ENCODE results near the gene INPP5K.

GRCh38 chr17:1558401-1558800 is 42.0 kb upstream of the INPP5K start:
- TF ChIP-seq CTCF (conservative IDR thresholded peaks at IDR 0.05; ENCODE audit: low read depth, low read length): no peak
- no peak for TF ChIP-seq EZH2 (IDR thresholded peaks at IDR 0.05; ENCODE audit: borderline replicate concordance, low read depth, low read length, poor library complexity, severe bottlenecking)

All from A673 (cell line).